ENCODE results near the gene GRID2. TPM values are rescaled to one million over a fixed set of nuclear protein-coding genes. Genes with fewer than 3 reads are reported as not detected.

Gene GRID2
- total and polyA plus RNA-seq, 2 of the 4 experiments (the other 2 are of a cell fraction): under 0.01 TPM; not detected in 1

GRCh38 chr4:93084599-93085305, 781.0 kb downstream of the GRID2 start:
- no peak overlapping the region for H2BK20ac ChIP-seq (ENCODE audit: low read depth, low read length)
- H3K23ac ChIP-seq (ENCODE audit: low read depth, low read length): no peak overlapping the region
- no peak for ATAC-seq (ENCODE audit: low read depth)
- H4K20me1 ChIP-seq (ENCODE audit: insufficient read depth, low read length): no peaks in the 10 kb centered on the region
- no peak overlapping the region for H3K4ac ChIP-seq (ENCODE audit: low read depth, low read length)
- H3K4me2 ChIP-seq (ENCODE audit: low read depth, low read length): no peak overlapping the region
- no peak for DNase-seq
- H2BK120ac ChIP-seq (ENCODE audit: low read depth, low read length): no peak overlapping the region
- in situ Hi-C loops (cut with MboI; ENCODE audit: low sequenced_read_pairs) (no loop called here), dilution Hi-C loops (cut with HindIII; ENCODE audit: low sequenced_read_pairs, unreplicated experiment) (no loop called here), intact Hi-C loops (cut with micrococcal nuclease) (no loop called here)
- H3K18ac ChIP-seq (ENCODE audit: low read depth, low read length): no peak overlapping the region
- BruUV-seq (replicated peaks): no TSS peak
- no peak overlapping the region for H3K27ac ChIP-seq (ENCODE audit: insufficient read depth, low read length)
- ChIA-PET POLR2A (ENCODE audit: unreplicated experiment) (no interaction called here), CTCF (no interaction called here)
- H3K4me3 ChIP-seq (ENCODE audit: insufficient read depth, low read depth, low read length): no peak overlapping the region
- no peak overlapping the region for H2AK9ac ChIP-seq (replicated peaks; ENCODE audit: low read depth, low read length, poor library complexity)
- no peak overlapping the region for H3K9ac ChIP-seq (ENCODE audit: low read depth, low read length)
- no peak overlapping the region for H3K56ac ChIP-seq (ENCODE audit: extremely low read depth, insufficient read depth, low read length)
- H2AFZ ChIP-seq (replicated peaks; ENCODE audit: low read length, poor library complexity): no peak overlapping the region
- no peaks in the 10 kb centered on the region for H3K9me3 ChIP-seq (ENCODE audit: control insufficient read depth, insufficient read depth, low read length)
- no peak overlapping the region for H2BK15ac ChIP-seq (ENCODE audit: low read depth, low read length)
- no peaks in the 10 kb centered on the region for H3K27me3 ChIP-seq (ENCODE audit: control insufficient read depth, insufficient read depth, low read length)
- no peaks in the 10 kb centered on the region for H3K79me1 ChIP-seq (ENCODE audit: low read depth in 1 of 2, low read length in 2 of 2)
- TF ChIP-seq MXI1 (IDR thresholded peaks at IDR 0.05; ENCODE audit: borderline replicate concordance, low read depth, low read length) (no peak), CHD1 (IDR thresholded peaks at IDR 0.05; ENCODE audit: low read depth, low read length) (no peak), RAD21 (IDR thresholded peaks at IDR 0.05; ENCODE audit: low read length) (no peak), CTCF (conservative IDR thresholded peaks at IDR 0.05; ENCODE audit: low read depth, low read length) (no peak), POLR2A (IDR thresholded peaks at IDR 0.05; ENCODE audit: low read depth, low read length) (no peak), MAFK (IDR thresholded peaks at IDR 0.05; ENCODE audit: low read depth, low read length) (no peak), RCOR1 (IDR thresholded peaks at IDR 0.05; ENCODE audit: insufficient replicate concordance, low read length) (no peak), CEBPB (IDR thresholded peaks at IDR 0.05; ENCODE audit: low read depth, low read length) (no peak), SMC3 (IDR thresholded peaks at IDR 0.05; ENCODE audit: low read depth, low read length) (no peak), ELK1 (IDR thresholded peaks at IDR 0.05; ENCODE audit: borderline replicate concordance, low read depth, low read length) (no peak), MAZ (IDR thresholded peaks at IDR 0.05; ENCODE audit: borderline replicate concordance, low read depth, low read length) (no peak), NFE2L2 (IDR thresholded peaks at IDR 0.05; ENCODE audit: low read depth, low read length) (no peak), BHLHE40 (IDR thresholded peaks at IDR 0.05; ENCODE audit: low read depth, low read length) (no peak), USF2 (IDR thresholded peaks at IDR 0.05; ENCODE audit: low read depth, low read length) (no peak), RFX5 (IDR thresholded peaks at IDR 0.05; ENCODE audit: low read depth, low read length) (no peak), FOS (IDR thresholded peaks at IDR 0.05; ENCODE audit: low read depth, low read length) (no peak)
- no peak overlapping the region for H3K14ac ChIP-seq (replicated peaks; ENCODE audit: low read depth, low read length)
- H2AK5ac ChIP-seq (ENCODE audit: low read depth, low read length): no peak overlapping the region
- no peaks in the 10 kb centered on the region for H3K9me1 ChIP-seq (ENCODE audit: insufficient read depth, low read length)
- H4K8ac ChIP-seq (ENCODE audit: low read depth in 2 of 2, low read length in 2 of 2): no peak overlapping the region
- no peak overlapping the region for H4K5ac ChIP-seq (ENCODE audit: low read depth, low read length)
- H4K91ac ChIP-seq (ENCODE audit: insufficient read depth, low read depth, low read length): no peak overlapping the region
- 62% methylated on average over 3 of the region's 10 CpGs; no CpG with 5 or more reads in 1 of the 2 experiments for WGBS, 2 experiments (ENCODE audit: extremely low coverage in 2 of 2, insufficient read length in 1 of 2)
- no peak overlapping the region for H2BK5ac ChIP-seq (ENCODE audit: low read depth, low read length, poor library complexity, severe bottlenecking)
- no peaks in the 10 kb centered on the region for H3K36me3 ChIP-seq (ENCODE audit: control insufficient read depth, insufficient read depth, low read length)
- H3K4me1 ChIP-seq (ENCODE audit: control insufficient read depth, insufficient read depth, low read length): no peaks in the 10 kb centered on the region
